K562 (cell line): ENCODE results near the gene NFKBIB. TPM values are rescaled to one million over a fixed set of nuclear protein-coding genes. Genes with fewer than 3 reads are reported as not detected.

ENCODE experiments used
- ATAC-seq: fragments of 200-7000 bp; cut with Tn5 transposase; 3 replicates; pipeline ENCODE4 v1.9.1; 2020; ENCODE audit warnings: moderate library complexity
- BruUV-seq: library from RNA; stranded (reverse); fragments of 400-500 nt; replicated peaks from 2 replicates; lab custom pipeline; 2021; lab: Mats Ljungman, UMichigan
- CTCF ChIA-PET: fragments of 300-600 bp; formaldehyde crosslinking; extraction: SDS; loops from one replicate; lab custom pipeline; 2021; ENCODE audit warnings: low intra/inter-chr PET ratio; lab: Yijun Ruan, JAX
- POLR2A ChIA-PET: fragments of 300-600, 350-650 bp; sonication (Branson Sonifier 250); formaldehyde crosslinking; extraction: SDS; loops from one replicate; lab custom pipeline; 2021; ENCODE audit warnings: antibody characterized with exemption, inconsistent platforms; lab: Yijun Ruan, JAX
- DNase-seq, 4 experiments: peaks; one replicate each; pipeline versions ENCODE4 v3.0.0 to v3.0.0-alpha.2; 2011 to 2018; ENCODE audit warnings: low spot score in 3 of 4, mixed read lengths in 3 of 4; ENCODE audit errors: extremely low read depth in 1 of 4
- FAIRE-seq: peaks from 2 replicates; lab custom pipeline; 2011; peaks lifted over from hg19 to GRCh38; lab: Jason Lieb, UNC
- H2AFZ ChIP-seq: 2 replicates; pipeline ENCODE4 v1.6.0; 2011; ENCODE audit warnings: low read depth, low read length, control low read depth, inconsistent platforms
- H3K27ac ChIP-seq: fragments of 200-600 bp; 3 replicates; pipeline ENCODE4 v1.8.0; 2011; ENCODE audit warnings: low read depth, mild to moderate bottlenecking, control low read depth, inconsistent platforms, low read length, moderate library complexity, mixed read lengths; ENCODE audit errors: extremely low read depth
- H3K27me3 ChIP-seq, 2 experiments: fragments of 300-600 bp in 1 of 2; 2 replicates in 1 of 2; 3 replicates in 1 of 2; pipeline versions ENCODE4 v1.6.0 to v1.8.0; 2011; ENCODE audit warnings: inconsistent platforms in 2 of 2, low read length in 2 of 2, mild to moderate bottlenecking in 1 of 2, mixed read lengths in 1 of 2, moderate library complexity in 1 of 2; ENCODE audit not compliant: control insufficient read depth in 2 of 2, insufficient read depth in 2 of 2
- H3K36me3 ChIP-seq: fragments of 300-600 bp; 3 replicates; pipeline ENCODE4 v1.8.0; 2011; ENCODE audit warnings: mild to moderate bottlenecking, low read length, inconsistent platforms; ENCODE audit not compliant: control insufficient read depth, insufficient read depth
- H3K4me1 ChIP-seq, 2 experiments: fragments of 200-600 bp in 1 of 2; replicated peaks in 1 of 2; 2 replicates in 1 of 2; 3 replicates in 1 of 2; pipeline versions ENCODE4 v1.5.1 to v1.8.0; 2011; ENCODE audit warnings: inconsistent platforms in 2 of 2, low read length in 2 of 2, mild to moderate bottlenecking in 1 of 2, mixed read lengths in 1 of 2, moderate library complexity in 1 of 2; ENCODE audit not compliant: control insufficient read depth in 2 of 2, insufficient read depth in 2 of 2
- H3K4me2 ChIP-seq: 2 replicates; pipeline ENCODE4 v1.6.1; 2011; ENCODE audit warnings: low read length, control low read depth, inconsistent platforms, mixed read lengths; ENCODE audit not compliant: insufficient read depth
- H3K4me3 ChIP-seq: fragments of 200-600 bp; sonication (generic), shearing (Covaris generic); 2 replicates; pipeline ENCODE4 v1.5.1; 2016; ENCODE audit warnings: control low read depth, inconsistent platforms
- H3K79me2 ChIP-seq: fragments of 200-600 bp; 3 replicates; pipeline ENCODE4 v1.8.0; 2011; ENCODE audit warnings: low read length, inconsistent platforms; ENCODE audit not compliant: control insufficient read depth, insufficient read depth
- H3K9ac ChIP-seq, 2 experiments: 2 replicates each; pipeline versions ENCODE4 v1.6.0 to v1.6.1; 2011; ENCODE audit warnings: low read depth in 2 of 2, low read length in 2 of 2, control low read depth in 1 of 2, inconsistent platforms in 1 of 2, mild to moderate bottlenecking in 1 of 2, mixed read lengths in 1 of 2; ENCODE audit not compliant: insufficient read depth in 1 of 2
- H3K9me1 ChIP-seq: one replicate; pipeline ENCODE4 v1.6.0; 2011; ENCODE audit warnings: inconsistent platforms, mild to moderate bottlenecking, low read length, moderate library complexity; ENCODE audit not compliant: control insufficient read depth, insufficient read depth
- H3K9me3 ChIP-seq: replicated peaks from 2 replicates; pipeline ENCODE4 v1.5.1; 2011; ENCODE audit warnings: low read depth, low read length, inconsistent platforms; ENCODE audit not compliant: control insufficient read depth, insufficient read depth
- H4K20me1 ChIP-seq: replicated peaks from 2 replicates; pipeline ENCODE4 v1.6.1; 2011; ENCODE audit warnings: low read length, inconsistent platforms, mixed read lengths; ENCODE audit not compliant: control insufficient read depth, insufficient read depth
- BHLHE40 ChIP-seq: IDR thresholded peaks from 2 replicates; pipeline ENCODE4 v1.6.1; 2011; ENCODE audit warnings: low read length, improper control_type of control experiment
- CBFA2T2 ChIP-seq: fragments of 450-650 bp; conservative IDR thresholded peaks from 2 replicates; pipeline ENCODE4 v1.6.1; 2017; ENCODE audit warnings: mild to moderate bottlenecking
- ETV5 ChIP-seq: sonication (generic); formaldehyde crosslinking; IDR thresholded peaks from 2 replicates; pipeline ENCODE4 v1.4.0; 2020; ENCODE audit warnings: low read depth, mild to moderate bottlenecking, missing genetic modification reagents
- HSF4 ChIP-seq: fragments of 250-450 bp; sonication (Bioruptor Pico); IDR thresholded peaks from 2 replicates; pipeline ENCODE4 v2.1.2; 2022; ENCODE audit warnings: mild to moderate bottlenecking, moderate library complexity, borderline replicate concordance
- IRF2 ChIP-seq: sonication (generic); formaldehyde crosslinking; IDR thresholded peaks from 2 replicates; pipeline ENCODE4 v1.8.1; 2022; ENCODE audit warnings: mild to moderate bottlenecking, missing genetic modification reagents
- NCOA2 ChIP-seq, 2 experiments: fragments of 450-650 bp; IDR thresholded peaks; 2 replicates each; pipeline ENCODE4 v1.6.1; 2018; ENCODE audit warnings: mild to moderate bottlenecking in 2 of 2, moderate library complexity in 1 of 2; ENCODE audit not compliant: partially characterized antibody in 2 of 2
- OTX1 ChIP-seq: fragments of 450-650 bp; formaldehyde crosslinking; IDR thresholded peaks from 2 replicates; pipeline ENCODE4 v1.4.0; 2022; ENCODE audit warnings: mild to moderate bottlenecking
- PHF20 ChIP-seq: fragments of 450-650 bp; IDR thresholded peaks from 2 replicates; pipeline ENCODE4 v1.6.1; 2018; ENCODE audit not compliant: partially characterized antibody
- RBBP5 ChIP-seq: fragments of 200-600 bp; sonication (generic); IDR thresholded peaks from 2 replicates; pipeline ENCODE4 v1.6.1; 2012; ENCODE audit warnings: borderline replicate concordance, mild to moderate bottlenecking, low read length, control low read depth, inconsistent platforms; ENCODE audit not compliant: insufficient read depth, poor library complexity, severe bottlenecking
- RBM14 ChIP-seq: fragments of 200-400 bp; formaldehyde crosslinking; IDR thresholded peaks from 2 replicates; pipeline ENCODE4 v1.6.1; 2018; ENCODE audit warnings: low read depth, mild to moderate bottlenecking, low read length, moderate library complexity, borderline replicate concordance; ENCODE audit not compliant: insufficient read depth
- TBL1XR1 ChIP-seq, 2 experiments: IDR thresholded peaks; 2 replicates each; pipeline ENCODE4 v1.6.1; 2012; ENCODE audit warnings: improper control_type of control experiment in 2 of 2, low read length in 2 of 2, mild to moderate bottlenecking in 1 of 2
- TBP ChIP-seq: optimal IDR thresholded peaks from 2 replicates; pipeline ENCODE3; 2011; ENCODE audit warnings: low read depth, low read length, improper control_type of control experiment
- ZBED1 ChIP-seq: IDR thresholded peaks from 2 replicates; pipeline ENCODE4 v1.6.1; 2014
- ZNF644 ChIP-seq: fragments of 200-800 bp; sonication (Bioruptor generic); IDR thresholded peaks from 2 replicates; pipeline ENCODE4 v1.6.1; 2016; ENCODE audit warnings: low read depth, missing genetic modification characterization, missing compliant biosample characterization
- WGBS: fragments of 100-300 bp; shearing (Covaris generic); methylation state at CpG from one replicate; pipeline ENCODE4 v1.1.6; 2016; ENCODE audit warnings: low coverage, mixed read lengths; ENCODE audit not compliant: insufficient coverage; ENCODE audit errors: missing lambda C conversion rate; 5-methylcytosine and 5-hydroxymethylcytosine counted together
- in situ Hi-C: fragments of 300-500 bp; cut with MboI; formaldehyde crosslinking; loops from 4 replicates; pipeline ENCODE4 v1.15.0; 2018; ENCODE audit warnings: inconsistent platforms, mixed read lengths
- intact Hi-C: fragments of 100-400 bp; cut with micrococcal nuclease; formaldehyde crosslinking; loops from 2 replicates; pipeline ENCODE4 v1.14.2; 2022
- polyA plus RNA-seq, 8 experiments: library from polyadenylated mRNA; depleted of rRNA in 4 of 8; stranded (reverse) in 5 of 8; unstranded in 3 of 8; fragments of >200 nt; fragmentation: Nextera tagmentation in 2 of 8; fragmentation: Illumina TruSeq in 1 of 8; extraction: Ambion mirVana in 2 of 8; extraction: Trizol in 1 of 8; gene quantifications; 2 replicates each; pipeline versions ENCODE4 v1.2.1 to v1.2.3, GENCODE V29; 2011 to 2014; ENCODE audit warnings: inconsistent platforms in 1 of 8, missing spikeins in 1 of 8
- total RNA-seq, 7 experiments: library from RNA; depleted of rRNA in 6 of 7; stranded (reverse); fragments of >200 nt in 6 of 7; fragmentation: Illumina TruSeq in 2 of 7; extraction: Trizol in 2 of 7; gene quantifications; 2 replicates each; pipeline versions ENCODE4 v1.2.1 to v1.2.3, GENCODE V29; 2011 to 2021; ENCODE audit warnings: low replicate concordance in 1 of 7
- TF ChIP-seq, protein P1 (sequence below): fragments of 250-450 bp; sonication (Bioruptor Pico); IDR thresholded peaks from 2 replicates; pipeline ENCODE4 v1.8.0; 2021; ENCODE audit warnings: mild to moderate bottlenecking, moderate library complexity
- TF ChIP-seq, protein P2 (sequence below), 2 experiments: fragments of 450-650 bp in 1 of 2; IDR thresholded peaks; 2 replicates each; pipeline ENCODE4 v1.6.1; 2011 to 2017; ENCODE audit warnings: low read depth in 2 of 2, antibody characterized with exemption in 1 of 2, borderline replicate concordance in 1 of 2, low read length in 1 of 2, mild to moderate bottlenecking in 1 of 2, mixed read lengths in 1 of 2; ENCODE audit not compliant: control insufficient read depth in 1 of 2

The NFKBIB gene
- total and polyA plus RNA-seq, 9 of the 15 experiments (the other 6 are each of a cell fraction or from before 2014, with no cell fraction given) = 1.5 to 44.9 (median 10.4) TPM

DNA sequence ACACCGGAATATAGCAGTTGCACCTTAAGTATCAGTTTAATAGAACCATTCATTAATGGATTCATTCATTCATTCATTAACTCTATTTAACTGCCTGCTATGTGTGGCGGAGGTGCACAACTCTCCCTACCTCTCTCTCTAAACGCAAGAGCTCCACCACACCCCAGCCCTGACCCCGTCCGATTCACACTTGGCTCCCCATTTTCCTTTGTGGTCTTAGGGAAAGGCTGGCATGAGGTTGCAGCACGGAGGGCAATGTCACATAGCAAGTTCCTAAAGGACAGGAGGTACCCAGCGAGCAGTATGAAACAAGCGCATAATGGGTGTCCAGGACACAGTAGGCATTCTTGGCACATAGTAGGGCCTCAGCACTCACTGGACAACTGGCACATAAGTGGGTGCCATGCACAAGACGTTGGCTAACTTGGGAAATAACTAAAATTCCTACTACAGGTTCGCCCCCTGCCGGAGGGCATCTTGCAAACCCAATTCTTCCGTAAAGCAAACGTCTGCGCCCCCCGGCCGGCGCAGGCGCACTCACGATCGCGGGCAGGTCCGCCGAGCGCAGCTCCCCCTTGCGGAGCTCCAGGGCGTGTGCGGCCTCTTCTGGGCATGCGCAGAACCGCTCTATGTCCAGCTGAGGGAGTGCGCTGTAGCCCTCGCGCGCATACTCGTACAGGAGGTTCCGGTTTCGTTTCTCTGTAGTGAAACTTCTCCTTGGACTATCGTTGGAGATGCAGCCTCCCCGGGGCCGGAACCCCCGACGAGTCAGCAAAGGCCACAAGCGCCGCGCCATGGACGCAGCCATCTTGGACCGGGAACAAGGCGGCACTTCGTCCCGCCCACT is 30.4 kb downstream of the NFKBIB start, which contains the start of gene SARS2:
Gene SARS2 (minus strand): TSS at position 835 of the 847 bp plus-strand sequence. CDS start 27 bp downstream, at position 808.
- under 1% methylated on average over 46 of the region's 49 CpGs for WGBS
- Histone ChIP-seq H2AFZ (peak within 1 kb of the TSS; percentile 99), H3K27ac (peak within 1 kb of the TSS; percentile 92), H3K27me3 (no peaks in the 10 kb centered on the region), H4K20me1 (no peaks in the 10 kb centered on the region; the same call in 1 of the 2 replicates), H3K4me3 (peak within 1 kb of the TSS; percentile 71), H3K36me3 (peaks cover 44% of the 10 kb centered on the region), H3K9ac (peak within 1 kb of the TSS; percentile 91 to 98), H3K4me1 (peaks cover 0 to 18% of the 10 kb centered on the region in 2 experiments; a peak in 3 of 5 replicates), H3K4me2 (peak within 1 kb of the TSS; percentile 100), H3K9me1 (no peaks in the 10 kb centered on the region), H3K9me3 (peaks cover 18% of the 10 kb centered on the region), H3K79me2 (peaks cover 57% of the 10 kb centered on the region)
- intact Hi-C loops = loop anchor here (1.0 to 10.0 kb wide), 6 partner anchors 31 to 415 kb away; partner anchors contain the start of genes ECH1, NFKBIB and SIRT2
- in situ Hi-C loops = loop anchor here (10.0 kb wide), 1 partner anchor 405 kb away; no protein-coding TSS in a partner anchor
- DNase-seq (peak; percentile 96 to 99 (median 98)), FAIRE-seq (peak; percentile 23), ATAC-seq (peak; percentile 74)
- CTCF ChIA-PET = interaction anchor here (0.6 to 2.6 kb wide), 9 partner anchors 79 to 527 kb away, joined by 3 to 16 read pairs (median 7); partner anchors contain the start of genes FAM98C, HNRNPL and PLEKHG2
- POLR2A ChIA-PET = interaction anchor here (0.5 to 1.6 kb wide), 10 partner anchors 8 to 196 kb away, joined by 3 to 5 read pairs (median 4); partner anchors contain the start of genes ECH1 and HNRNPL
- no TSS peak for BruUV-seq
- TF ChIP-seq TBL1XR1 (IDR thresholded peaks at IDR 0.05; ENCODE audit: low read length in 2 of 2) (peak; percentile 23 to 67; a peak in 2 of 4 replicates), RBM14 (no peak), RBBP5 (peak; percentile 97), BHLHE40 (peak; percentile 33), ZNF644 (tag) (0 out of 2 replicates have a peak, but pooled peaks have one; percentile 16), IRF2 (no peak), NCOA2 (IDR thresholded peaks at IDR 0.05; ENCODE audit: partially characterized antibody in 2 of 2) (no peak), PHF20 (peak; percentile 94), OTX1 (CRISPR knock-in tag) (0 out of 2 replicates have a peak, but pooled peaks have one; percentile 32), ZBED1 (no peak), CBFA2T2 (no peak), HSF4 (CRISPR knock-in tag) (no peak), TBP (peak; percentile 95), ETV5 (CRISPR knock-in tag) (no peak)
- TF ChIP-seq, protein P1, sequence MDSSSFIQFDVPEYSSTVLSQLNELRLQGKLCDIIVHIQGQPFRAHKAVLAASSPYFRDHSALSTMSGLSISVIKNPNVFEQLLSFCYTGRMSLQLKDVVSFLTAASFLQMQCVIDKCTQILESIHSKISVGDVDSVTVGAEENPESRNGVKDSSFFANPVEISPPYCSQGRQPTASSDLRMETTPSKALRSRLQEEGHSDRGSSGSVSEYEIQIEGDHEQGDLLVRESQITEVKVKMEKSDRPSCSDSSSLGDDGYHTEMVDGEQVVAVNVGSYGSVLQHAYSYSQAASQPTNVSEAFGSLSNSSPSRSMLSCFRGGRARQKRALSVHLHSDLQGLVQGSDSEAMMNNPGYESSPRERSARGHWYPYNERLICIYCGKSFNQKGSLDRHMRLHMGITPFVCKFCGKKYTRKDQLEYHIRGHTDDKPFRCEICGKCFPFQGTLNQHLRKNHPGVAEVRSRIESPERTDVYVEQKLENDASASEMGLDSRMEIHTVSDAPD (CRISPR knock-in tag) = 0 out of 2 replicates have a peak, but pooled peaks have one; percentile 21
- TF ChIP-seq, protein P2, sequence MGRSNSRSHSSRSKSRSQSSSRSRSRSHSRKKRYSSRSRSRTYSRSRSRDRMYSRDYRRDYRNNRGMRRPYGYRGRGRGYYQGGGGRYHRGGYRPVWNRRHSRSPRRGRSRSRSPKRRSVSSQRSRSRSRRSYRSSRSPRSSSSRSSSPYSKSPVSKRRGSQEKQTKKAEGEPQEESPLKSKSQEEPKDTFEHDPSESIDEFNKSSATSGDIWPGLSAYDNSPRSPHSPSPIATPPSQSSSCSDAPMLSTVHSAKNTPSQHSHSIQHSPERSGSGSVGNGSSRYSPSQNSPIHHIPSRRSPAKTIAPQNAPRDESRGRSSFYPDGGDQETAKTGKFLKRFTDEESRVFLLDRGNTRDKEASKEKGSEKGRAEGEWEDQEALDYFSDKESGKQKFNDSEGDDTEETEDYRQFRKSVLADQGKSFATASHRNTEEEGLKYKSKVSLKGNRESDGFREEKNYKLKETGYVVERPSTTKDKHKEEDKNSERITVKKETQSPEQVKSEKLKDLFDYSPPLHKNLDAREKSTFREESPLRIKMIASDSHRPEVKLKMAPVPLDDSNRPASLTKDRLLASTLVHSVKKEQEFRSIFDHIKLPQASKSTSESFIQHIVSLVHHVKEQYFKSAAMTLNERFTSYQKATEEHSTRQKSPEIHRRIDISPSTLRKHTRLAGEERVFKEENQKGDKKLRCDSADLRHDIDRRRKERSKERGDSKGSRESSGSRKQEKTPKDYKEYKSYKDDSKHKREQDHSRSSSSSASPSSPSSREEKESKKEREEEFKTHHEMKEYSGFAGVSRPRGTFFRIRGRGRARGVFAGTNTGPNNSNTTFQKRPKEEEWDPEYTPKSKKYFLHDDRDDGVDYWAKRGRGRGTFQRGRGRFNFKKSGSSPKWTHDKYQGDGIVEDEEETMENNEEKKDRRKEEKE (IDR thresholded peaks at IDR 0.05; ENCODE audit: borderline replicate concordance in 1 of 2, control insufficient read depth in 1 of 2, low read depth in 2 of 2, low read length in 1 of 2) = no peak
